ENCODE results near the gene C6orf52.
"Not testable (repeated sequence)": the region's sequence is repeated elsewhere in the genome, so short reads cannot be mapped to it uniquely, and the experiment has no call there.

Gene C6orf52

GRCh38 chr6:10695086-10695657, 756 bp upstream of the C6orf52 start:
- no peak for DNase-seq

- no peak for DNase-seq
These were observed 1.4 kb downstream of the C6orf52 start for GRCh38 chr6:10692965-10693538.

- DNase-seq, result no peak
These were observed 3.6 kb downstream of the C6orf52 start for GRCh38 chr6:10690651-10691445.

GRCh38 chr6:10687582-10687981, 6.8 kb downstream of the C6orf52 start:
- DNase-seq, result no peak

- no peak for DNase-seq
These were observed 7.5 kb downstream of the C6orf52 start for GRCh38 chr6:10686901-10687300.

GRCh38 chr6:10685092-10685915, 9.1 kb downstream of the C6orf52 start:
- DNase-seq, result no peak

- no peak for DNase-seq
These were observed 9.8 kb downstream of the C6orf52 start for GRCh38 chr6:10684618-10685017.

- DNase-seq, result no peak
These were observed 11.9 kb downstream of the C6orf52 start for GRCh38 chr6:10682355-10682988.

GRCh38 chr6:10681795-10682194, 12.6 kb downstream of the C6orf52 start:
- no peak for DNase-seq

GRCh38 chr6:10678456-10678855, 16.0 kb downstream of the C6orf52 start:
- DNase-seq, result no peak

- DNase-seq, result no peak
These were observed 18.0 kb downstream of the C6orf52 start for GRCh38 chr6:10676403-10676802.

GRCh38 chr6:10668126-10668917, 26.1 kb downstream of the C6orf52 start:
- DNase-seq, result no peak

GRCh38 chr6:10665595-10665994, 28.8 kb downstream of the C6orf52 start:
- DNase-seq, result not testable (repeated sequence)

GRCh38 chr6:10662742-10663141, 31.7 kb downstream of the C6orf52 start:
- DNase-seq, result no peak

GRCh38 chr6:10662207-10662606, 32.2 kb downstream of the C6orf52 start:
- DNase-seq, result no peak

GRCh38 chr6:10660431-10661191, 33.8 kb downstream of the C6orf52 start:
- DNase-seq, result not testable (repeated sequence)

GRCh38 chr6:10659699-10660348, 34.6 kb downstream of the C6orf52 start:
- no peak for DNase-seq

- no peak for DNase-seq
These were observed 35.3 kb downstream of the C6orf52 start for GRCh38 chr6:10658910-10659698.

- DNase-seq, result no peak
These were observed 38.8 kb downstream of the C6orf52 start for GRCh38 chr6:10655508-10656055.

Data from T-helper 9 cell (primary cell).